A204.1 (cell line): ENCODE data around the gene GRID2.
A peak's percentile ranks its signal among the peaks of the same experiment; 100 is the strongest.

Experiments
- FAIRE-seq: peaks from 2 replicates; lab custom pipeline; 2012; peaks lifted over from hg19 to GRCh38; lab: Jason Lieb, UNC

GRID2 gene

DNA sequence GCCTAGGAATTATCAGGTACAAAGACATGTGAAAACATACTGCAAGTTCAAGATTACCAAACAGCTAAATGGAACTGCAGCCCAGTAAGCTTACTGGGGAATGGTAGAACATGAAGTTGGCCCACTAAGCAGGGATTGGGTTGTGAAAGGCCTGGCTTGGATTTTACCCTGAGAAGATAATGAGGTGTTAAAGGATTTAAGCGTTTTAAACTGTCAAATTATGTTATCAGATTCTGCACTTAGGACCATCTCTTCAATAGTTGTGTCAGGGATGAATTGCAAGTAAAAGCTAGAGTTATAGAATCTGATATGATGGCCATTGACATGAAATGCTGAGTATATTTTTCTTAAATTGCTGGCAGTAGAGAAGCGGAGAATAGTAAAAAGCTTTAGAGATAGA is 225.7 kb downstream of the GRID2 start:
- no peak for FAIRE-seq

DNA sequence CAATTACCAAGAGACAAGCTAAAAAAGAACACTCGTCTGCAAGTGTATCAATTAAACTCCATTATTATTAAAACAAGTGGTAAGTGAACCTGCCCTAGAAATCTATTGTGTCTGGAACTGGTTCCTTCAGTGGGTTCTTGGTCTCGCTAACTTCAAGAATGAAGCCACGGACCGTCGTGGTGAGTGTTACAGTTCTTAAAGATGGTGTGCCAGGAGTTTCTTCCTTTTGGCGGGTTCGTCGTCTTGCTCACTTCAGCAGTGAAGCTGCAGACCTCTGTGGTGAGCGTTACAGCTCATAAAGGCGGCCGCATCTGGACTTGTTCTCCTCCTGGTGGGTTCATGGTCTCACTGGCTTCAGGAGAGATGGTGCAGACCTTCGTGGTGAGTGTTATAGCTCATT is 231.8 kb downstream of the GRID2 start:
- no peak for FAIRE-seq

DNA sequence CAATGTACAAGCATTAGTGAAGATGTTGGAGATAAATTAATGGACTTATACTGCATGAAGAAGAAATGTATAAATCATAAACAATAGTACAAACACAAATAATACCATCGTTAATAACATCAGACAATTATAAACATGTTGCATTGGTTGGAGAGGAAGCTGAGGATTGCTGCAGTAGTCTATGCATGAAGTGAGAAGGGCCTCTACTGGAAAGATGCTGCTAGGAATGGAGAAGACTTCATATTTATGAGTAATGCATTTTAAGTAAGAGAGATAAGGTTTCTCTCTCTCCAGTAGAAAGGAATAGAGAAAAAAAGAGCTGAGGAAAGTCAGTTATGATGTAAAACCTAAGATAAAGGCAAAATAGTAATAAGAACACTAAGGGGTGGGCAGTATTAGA is 247.8 kb downstream of the GRID2 start:
- FAIRE-seq = no peak

DNA sequence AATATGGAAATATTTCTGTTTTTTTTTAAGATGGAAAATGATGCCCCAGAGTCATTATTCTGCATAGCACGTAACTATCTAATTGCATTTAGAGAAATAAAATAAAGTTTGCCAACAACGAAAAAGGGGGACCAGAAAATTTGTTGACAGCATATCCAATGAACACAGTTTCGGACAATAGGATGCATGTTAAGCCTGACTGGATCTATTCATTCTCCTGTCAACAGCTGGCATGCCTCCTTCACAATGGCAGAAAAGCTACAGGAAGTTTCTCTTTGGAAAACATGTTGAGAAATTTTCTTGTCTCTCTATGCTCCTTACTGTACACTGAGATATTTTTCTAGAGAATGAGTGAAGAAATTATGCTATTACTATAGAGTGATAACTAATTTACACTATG is 262.5 kb downstream of the GRID2 start:
- no peak for FAIRE-seq

DNA sequence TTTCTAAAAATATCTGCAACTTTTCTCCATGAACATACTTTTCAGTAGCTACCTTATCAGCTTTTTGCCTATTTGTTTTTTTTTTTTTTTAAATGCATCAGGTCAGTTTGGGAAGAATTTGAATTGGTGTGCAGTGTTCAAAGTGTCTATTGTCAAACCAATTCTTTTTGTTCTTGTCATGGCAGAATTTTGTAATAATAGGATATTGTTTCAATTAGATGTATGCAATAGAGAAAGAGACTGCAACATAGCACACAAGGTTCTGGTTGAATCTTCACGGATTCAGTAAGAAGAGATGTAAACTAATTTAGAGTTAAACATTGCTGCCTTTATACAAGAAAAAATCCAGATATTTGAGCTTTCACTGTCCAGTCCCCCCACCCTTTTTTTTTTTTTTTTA is 277.1 kb downstream of the GRID2 start:
- FAIRE-seq = no peak

DNA sequence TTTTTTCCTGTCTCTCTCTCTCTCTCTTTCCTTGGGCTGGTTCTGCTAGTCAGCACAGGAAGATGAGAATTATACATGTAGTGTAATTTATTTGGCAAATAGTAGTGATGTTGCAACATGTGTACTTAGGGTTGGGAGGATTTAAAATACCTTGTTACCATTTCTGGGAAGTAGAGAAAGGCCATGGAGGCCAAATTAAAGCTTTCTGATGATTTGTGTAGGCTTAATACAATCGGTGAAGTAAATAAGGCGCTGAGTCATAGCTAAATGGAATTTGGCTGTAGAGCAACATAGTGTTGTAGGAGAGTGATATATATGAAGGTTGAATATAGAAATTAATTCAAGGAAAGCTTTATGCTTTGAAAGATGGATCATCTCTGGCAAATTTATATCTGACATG is 295.3 kb downstream of the GRID2 start:
- no peak for FAIRE-seq

DNA sequence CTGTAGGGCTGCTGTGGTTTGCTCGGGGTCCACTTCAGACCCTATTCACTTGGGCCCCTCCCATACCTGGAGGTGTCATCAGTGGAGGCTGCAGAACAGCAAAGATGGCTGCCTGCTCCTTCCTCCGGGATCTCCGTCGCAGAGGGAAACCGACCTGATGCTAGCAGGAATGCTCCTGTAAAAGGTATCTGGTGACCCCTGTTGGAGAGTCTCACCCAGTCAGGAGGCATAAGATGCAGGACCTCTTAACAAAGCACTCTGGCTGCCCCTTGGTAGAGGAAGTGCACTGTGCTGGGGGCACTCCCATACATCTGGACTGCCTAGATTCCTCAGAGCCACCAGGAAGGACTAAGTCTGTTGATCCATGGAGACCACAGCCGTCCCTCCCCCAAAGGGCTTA is 296.9 kb downstream of the GRID2 start:
- no peak for FAIRE-seq

DNA sequence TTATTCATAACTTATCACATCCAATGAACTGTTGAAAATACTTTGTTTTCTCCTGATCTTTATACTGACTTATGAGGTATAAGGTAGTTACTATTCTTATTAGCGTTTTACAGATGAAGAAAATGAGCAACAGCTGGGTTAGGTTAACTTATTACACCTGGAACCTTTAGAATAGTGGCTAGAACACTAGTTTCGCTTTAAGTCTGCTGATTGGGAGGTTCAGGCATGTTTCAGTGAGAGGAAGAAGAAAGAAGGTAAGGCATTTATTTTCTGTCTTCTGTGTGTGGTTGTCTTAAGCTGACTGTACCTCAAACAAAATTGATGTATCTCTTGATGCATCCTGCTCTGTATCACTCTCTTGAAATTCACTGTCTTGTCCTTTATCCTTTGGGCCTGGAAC is 302.5 kb downstream of the GRID2 start:
- FAIRE-seq = no peak

DNA sequence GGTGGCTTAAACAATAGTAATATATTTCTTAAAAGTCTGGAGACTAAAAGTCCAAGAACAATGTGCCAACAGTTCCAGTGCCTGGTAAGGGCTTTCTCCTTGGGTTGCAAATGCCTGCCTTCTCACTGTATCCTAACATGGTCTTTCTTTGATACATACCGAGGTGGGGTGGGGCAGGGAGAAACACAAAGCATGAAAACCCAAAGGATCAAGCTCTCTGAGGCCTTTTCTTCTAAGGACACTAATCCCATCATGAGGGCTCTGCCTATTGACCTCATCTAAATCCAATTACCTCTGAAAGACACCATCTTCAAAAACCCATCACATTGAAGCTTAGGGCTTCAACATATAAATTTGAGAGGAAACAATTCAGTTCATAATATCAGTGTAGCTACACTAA is 311.3 kb downstream of the GRID2 start:
- no peak for FAIRE-seq

DNA sequence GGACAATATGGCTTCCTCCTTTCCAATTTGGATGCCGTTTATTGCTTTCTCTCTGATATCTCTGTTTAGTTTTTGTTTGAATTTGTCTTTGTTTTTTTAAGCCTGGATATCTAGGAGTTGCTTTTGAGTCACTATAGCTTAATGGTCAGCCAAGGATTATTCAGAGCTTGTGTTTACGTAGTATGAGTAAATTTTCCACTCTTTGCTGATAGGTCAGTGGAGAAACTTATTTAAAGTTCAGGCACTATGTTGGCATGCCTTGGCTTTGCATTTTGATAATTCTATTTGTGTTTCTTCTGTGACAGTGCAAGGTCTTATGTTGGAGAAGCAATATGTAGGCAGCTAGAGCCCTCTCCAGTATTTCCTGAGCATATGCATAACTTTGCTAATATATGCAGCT is 315.2 kb downstream of the GRID2 start:
- FAIRE-seq = no peak

DNA sequence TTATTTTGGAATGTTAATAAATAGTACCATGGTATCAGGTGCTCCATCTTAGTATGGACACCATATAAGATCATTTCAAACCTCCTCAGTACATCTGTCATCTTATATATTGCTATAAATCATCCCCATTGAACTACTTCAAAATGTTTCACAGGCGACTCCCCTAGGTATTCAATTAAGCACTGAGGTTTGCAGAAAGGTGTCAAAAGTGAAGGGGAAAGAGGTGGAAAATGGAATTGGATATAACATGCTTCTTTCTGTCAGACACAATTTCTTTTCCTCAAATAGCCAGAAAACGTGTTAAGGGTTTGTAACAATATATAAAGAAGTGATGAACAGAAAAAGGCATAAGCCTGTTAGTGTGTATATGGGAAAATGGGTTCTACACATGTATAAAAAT is 325.5 kb downstream of the GRID2 start:
- FAIRE-seq = no peak

DNA sequence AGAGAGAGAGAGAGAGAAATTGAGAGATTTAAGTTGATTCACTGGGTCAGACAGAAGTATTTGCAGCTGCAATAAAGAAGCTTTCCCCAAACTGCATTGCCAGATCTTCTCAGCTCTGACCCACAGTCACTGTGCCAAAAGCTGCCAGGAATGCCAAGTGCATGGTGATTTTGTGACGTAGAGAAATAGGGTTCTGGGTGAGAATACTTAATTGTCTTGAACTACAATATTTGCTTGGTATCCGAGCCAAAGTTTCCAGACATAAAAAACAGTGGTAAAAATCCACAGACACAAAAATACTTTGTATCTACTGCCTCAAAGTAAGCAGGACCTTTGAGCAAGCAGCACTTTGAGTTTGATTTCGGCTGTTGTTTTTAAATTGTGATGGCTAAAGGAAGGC is 331.1 kb downstream of the GRID2 start:
- FAIRE-seq = no peak

DNA sequence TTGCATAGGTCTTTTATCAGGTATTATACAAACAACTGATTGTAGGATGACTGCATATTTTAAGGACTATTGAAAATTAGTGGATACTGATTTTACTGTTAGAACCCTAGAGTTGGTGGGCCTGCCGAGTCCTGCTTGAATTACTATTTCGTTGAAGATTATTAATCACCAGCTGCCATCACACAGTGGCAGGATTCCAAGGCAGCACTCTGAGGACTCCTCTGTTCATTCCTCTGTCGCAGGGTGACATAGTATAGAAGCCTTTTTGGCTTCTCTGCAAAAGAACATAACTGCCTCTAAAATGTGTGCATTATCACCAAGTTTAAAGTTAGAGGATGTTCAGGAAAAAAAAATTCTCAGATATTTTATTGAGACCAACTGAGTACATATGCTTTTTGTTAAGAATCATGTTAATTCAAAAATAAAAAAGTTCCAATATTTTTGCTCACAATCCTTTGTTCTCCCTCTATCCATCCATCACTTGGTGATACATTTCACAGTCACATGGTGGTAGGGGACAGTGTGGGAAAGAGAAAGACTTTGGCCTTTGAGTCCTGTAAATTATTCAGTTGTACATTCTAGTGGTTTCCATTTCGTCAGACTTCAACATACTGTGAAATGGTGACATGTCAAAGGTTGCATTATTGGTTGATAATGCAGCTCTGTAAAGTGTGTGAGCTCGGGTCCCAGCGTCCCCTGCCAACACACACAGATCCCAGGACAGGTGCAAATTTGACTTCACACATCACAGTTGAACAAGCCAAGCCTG is 332.5 kb downstream of the GRID2 start:
- FAIRE-seq = no peak

DNA sequence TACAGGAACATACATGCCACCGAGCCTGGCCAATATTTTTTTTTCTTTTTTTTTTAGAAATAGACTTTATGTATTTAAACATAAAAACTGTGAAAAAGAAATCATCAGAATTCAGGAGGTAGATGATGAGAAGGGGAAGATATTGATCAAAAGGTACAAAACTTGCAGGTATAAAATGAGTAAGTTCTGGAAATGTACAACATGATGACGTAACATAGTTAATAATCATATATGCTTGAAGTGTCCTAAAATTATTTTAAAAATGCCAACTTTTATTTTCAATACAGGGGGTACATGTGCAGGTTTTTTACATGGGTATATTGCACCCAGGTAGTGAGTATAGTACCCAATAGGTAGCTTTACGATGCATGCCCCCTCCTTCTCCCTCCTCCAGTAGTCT is 337.6 kb downstream of the GRID2 start:
- no peak for FAIRE-seq

DNA sequence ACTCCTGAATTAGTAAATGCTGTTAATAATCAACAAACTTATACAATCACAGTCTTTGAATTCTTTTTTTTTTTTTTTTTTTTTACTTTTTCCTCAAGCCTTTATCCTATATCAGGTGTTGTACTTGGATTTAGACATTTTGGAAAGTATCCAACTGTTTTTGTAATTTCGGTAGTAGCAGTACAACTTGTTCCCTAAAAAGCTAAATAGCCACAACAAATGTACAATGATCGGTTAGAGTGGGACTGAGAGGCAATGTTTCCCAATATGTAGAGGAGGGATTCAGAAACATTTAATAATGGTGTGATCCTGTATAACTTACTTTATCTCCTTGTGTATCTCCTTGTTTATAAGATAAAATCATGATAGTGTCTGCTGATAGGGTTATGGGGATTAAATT is 343.1 kb downstream of the GRID2 start:
- no peak for FAIRE-seq

DNA sequence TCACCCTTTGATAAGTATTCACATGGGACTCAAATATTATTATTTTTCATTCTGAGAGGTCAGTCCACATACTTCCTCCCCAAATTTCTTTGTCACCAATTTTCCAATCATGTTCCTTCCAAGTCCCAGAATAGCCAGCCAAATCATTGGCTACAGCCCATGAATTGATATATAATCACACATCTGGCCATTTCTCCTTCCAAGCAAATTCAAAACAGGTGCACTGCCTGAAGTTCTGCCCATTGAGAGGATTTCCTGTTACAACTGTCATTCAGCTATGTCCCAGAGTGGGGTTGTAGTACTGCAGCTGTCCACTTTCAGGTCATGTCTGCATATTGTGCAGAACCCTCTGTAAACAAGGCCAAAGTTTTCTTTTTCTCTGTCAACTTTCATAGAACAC is 347.8 kb downstream of the GRID2 start:
- FAIRE-seq = no peak

DNA sequence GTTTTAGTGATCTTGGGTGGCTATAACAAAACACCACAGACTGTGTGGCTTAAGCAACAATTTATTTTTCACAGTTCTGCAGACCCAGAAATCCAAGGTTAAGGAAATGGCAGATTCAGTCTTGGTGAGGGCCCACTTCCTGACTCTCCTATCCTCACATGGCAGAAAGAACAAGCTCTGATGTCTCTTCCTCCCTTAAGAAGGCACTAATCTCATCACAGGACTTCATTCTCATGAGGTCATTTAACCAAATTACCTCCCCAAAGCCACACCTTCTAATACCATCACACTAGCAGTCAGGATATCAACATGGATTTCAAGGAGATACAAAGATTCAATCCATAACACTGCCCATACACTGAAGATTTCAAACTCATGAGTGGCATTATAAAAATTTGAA is 350.3 kb downstream of the GRID2 start:
- FAIRE-seq = no peak

DNA sequence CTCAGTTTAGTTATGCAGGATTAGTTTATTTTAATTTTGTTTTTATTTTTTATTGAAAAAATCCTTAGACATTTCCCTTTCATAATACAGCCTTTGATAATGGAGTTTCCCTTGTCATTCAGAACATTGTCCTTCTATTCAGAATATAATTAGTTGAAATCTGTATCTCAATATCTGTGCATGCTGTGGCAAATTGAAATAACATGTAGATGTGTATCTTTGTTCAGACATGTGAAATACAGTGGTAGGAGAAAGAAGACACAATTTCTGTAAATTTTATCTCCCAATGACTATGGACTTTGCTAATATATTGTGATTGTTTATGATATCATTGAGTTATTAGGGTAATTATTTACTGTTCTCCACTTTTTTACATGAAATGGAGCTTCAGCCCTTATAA is 353.9 kb downstream of the GRID2 start:
- peak; percentile 19 for FAIRE-seq

DNA sequence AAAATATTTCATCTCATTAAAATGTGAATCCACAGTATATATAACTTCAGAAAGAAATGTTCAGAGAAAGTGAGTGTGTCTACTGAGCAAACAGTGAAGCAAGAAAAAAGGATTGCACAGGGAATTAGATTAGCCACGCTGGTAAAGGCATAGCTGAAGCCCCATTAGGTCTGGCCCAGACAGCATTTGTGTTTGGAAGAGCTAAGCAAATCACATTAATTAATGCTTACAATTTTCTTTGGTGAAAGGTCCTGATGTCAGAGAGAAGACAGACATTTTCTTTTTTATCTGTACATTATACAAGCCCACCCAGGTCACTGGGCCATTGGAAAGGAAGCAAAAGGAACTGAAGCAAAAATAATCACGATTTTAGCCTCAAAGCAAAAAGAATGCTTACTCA is 354.6 kb downstream of the GRID2 start:
- no peak for FAIRE-seq

DNA sequence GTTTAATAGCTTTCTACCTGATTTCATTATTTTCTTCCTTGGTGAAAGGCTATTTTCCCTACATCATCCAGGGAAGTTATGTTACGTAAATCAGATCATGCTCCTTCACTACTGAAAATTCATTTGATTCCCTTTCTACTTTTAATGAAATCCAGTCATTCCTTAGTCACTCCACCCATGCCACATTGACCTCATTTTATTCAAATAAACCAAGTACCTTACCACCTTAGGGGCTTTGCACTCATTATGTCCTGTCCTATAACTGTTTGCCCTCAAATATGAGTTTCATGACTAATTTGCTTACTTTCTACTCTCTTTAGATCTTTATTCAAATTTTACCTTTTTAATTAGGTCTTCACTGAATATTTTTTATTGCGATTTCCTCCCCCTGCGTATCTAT is 374.0 kb downstream of the GRID2 start:
- no peak for FAIRE-seq

DNA sequence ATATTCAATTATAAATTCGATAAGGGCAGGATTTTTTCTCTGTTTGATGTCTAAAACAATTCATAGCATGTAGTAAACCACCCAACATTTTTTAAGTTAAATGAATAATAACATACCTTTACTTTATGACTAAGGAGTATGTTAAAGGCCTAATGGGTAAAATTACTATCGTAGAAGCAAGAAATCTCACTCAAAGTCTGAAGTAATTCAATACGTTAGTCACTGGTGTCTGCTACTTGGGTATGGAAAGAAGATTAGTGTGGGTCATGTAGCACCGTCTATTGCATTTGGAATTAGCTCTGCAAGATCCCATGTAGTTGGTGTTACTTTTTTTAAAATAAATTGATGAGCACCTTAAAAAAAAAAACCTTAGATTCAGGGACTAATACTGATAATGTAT is 374.5 kb downstream of the GRID2 start:
- no peak for FAIRE-seq

DNA sequence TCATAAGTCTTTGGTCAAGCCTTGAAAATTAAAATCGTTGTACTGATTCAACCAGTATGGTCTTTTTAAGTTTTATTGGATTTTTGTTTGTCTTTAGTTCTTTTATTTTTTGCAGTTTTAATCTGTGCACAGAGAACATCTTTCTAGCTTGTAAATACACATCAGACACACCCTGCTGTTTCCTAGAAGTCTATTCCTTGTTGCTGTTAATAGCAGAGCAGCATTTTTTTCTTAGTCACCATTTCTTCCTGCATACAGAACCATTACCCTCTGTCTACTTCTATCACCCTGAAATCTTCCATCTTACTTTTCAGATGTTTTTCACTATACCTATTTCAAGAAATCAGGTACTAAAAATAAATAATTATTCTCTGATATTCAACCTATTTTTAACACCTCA is 375.4 kb downstream of the GRID2 start:
- no peak for FAIRE-seq

DNA sequence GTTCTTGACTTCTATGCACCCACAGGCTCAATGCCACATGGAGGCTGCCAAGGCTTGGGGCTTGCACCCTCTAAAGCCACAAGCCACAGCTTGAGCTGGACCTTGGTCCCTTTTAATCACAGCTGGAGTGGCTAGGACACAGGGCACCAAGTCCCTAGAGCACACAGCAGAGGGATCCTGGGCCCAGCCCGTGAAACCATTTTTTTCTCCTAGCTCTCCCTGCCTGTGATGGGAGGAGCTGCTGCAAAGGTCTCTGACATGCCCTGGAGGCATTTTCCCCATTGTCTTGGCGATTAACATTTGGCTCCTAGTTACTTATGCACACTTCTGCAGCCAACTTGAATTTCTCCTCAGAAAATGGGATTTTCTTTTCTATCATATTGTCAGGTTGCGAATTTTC is 410.9 kb downstream of the GRID2 start:
- FAIRE-seq = no peak

DNA sequence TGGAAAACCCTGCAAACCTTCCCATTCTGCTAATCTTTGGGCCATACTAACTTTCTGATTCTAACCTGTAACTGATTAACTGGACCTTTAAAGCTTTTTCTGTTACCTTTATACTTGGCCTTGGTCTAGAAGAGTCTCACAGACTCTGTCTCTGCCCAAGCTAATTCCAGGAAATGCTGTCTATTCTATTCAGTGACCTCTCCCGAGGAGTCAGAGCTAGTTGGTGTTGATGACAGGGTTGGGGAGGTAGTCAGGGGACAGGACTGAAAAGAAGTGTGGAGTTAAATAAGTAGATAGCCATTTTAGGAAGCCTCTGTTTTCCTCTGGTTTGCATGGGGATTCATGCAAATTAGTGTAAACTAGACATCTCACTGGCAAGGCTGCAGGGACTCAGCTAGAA is 429.5 kb downstream of the GRID2 start:
- FAIRE-seq = no peak
